T-cell (primary cell): ENCODE measurements around the gene C9orf50. TPM values are rescaled to one million over a fixed set of nuclear protein-coding genes. Genes with fewer than 3 reads are reported as not detected.

Experiments used
- ATAC-seq, 4 experiments: fragments of 200-7000 bp in 3 of 4; fragments of 150-1000 bp in 1 of 4; cut with Tn5 transposase; replicated peaks in 1 of 4; 1 replicate in 3 of 4; 2 replicates in 1 of 4; pipeline ENCODE4 v1.10.0; 2021; ENCODE audit warnings: moderate library complexity in 3 of 4, mild to moderate bottlenecking in 2 of 4, moderate number of reproducible peaks in 1 of 4
- CTCF ChIA-PET, 2 donors: fragments of 300-600 bp; sonication (Branson Sonifier 250); formaldehyde crosslinking; loops; one replicate each; lab custom pipeline; 2022; ENCODE audit warnings: antibody characterized with exemption in 2 of 2; lab: Charles Lee
- POLR2A ChIA-PET, 2 donors: fragments of 300-600 bp; sonication (Branson Sonifier 250); formaldehyde crosslinking; loops; one replicate each; lab custom pipeline; 2022; ENCODE audit warnings: antibody characterized with exemption in 2 of 2; lab: Charles Lee
- DNase-seq, 35 experiments: peaks; one replicate each; pipeline versions ENCODE4 v3.0.0 to v3.0.0-alpha.2; 2013 to 2023
- H3K27ac ChIP-seq: one replicate; pipeline ENCODE4 v1.5.1; 2013; ENCODE audit warnings: low read length
- H3K27me3 ChIP-seq, 2 experiments: replicated peaks in 1 of 2; 1 replicate in 1 of 2; 2 replicates in 1 of 2; pipeline versions ENCODE4 v1.6.1 to v1.7.0; 2013; ENCODE audit warnings: low read length in 1 of 2, mixed read lengths in 1 of 2; ENCODE audit not compliant: control insufficient read depth in 2 of 2, insufficient read depth in 2 of 2; ENCODE audit errors: extremely low read depth in 1 of 2
- H3K36me3 ChIP-seq, 2 donors: 1 replicate in 1 of 2; 2 replicates in 1 of 2; pipeline versions ENCODE4 v1.6.1 to v1.7.0; 2013; ENCODE audit warnings: low read length in 1 of 2; ENCODE audit not compliant: control insufficient read depth in 2 of 2, insufficient read depth in 1 of 2; ENCODE audit errors: extremely low read depth in 1 of 2
- H3K4me1 ChIP-seq, 2 experiments: 1 replicate in 1 of 2; 2 replicates in 1 of 2; pipeline versions ENCODE4 v1.6.1 to v1.7.0; 2013; ENCODE audit warnings: low read length in 2 of 2, mixed read lengths in 1 of 2; ENCODE audit not compliant: insufficient read depth in 2 of 2, control insufficient read depth in 1 of 2; ENCODE audit errors: extremely low read depth in 1 of 2
- H3K4me3 ChIP-seq, 2 donors: 1 replicate in 1 of 2; 2 replicates in 1 of 2; pipeline versions ENCODE4 v1.5.1 to v1.7.0; 2013; ENCODE audit warnings: mild to moderate bottlenecking in 2 of 2, low read length in 1 of 2, moderate library complexity in 1 of 2; ENCODE audit not compliant: control insufficient read depth in 1 of 2; ENCODE audit errors: extremely low read depth in 1 of 2
- H3K9me3 ChIP-seq: 2 replicates; pipeline ENCODE4 v1.7.0; 2013
- H3K27ac Mint-ChIP-seq, 2 donors: one replicate each; pipeline ENCODE4 v1.8.0; 2020 to 2021; ENCODE audit warnings: mild to moderate bottlenecking in 2 of 2, mixed read lengths in 2 of 2
- H3K27me3 Mint-ChIP-seq, 2 donors: one replicate each; pipeline ENCODE4 v1.8.0; 2021 to 2022; ENCODE audit warnings: mixed read lengths in 2 of 2
- H3K36me3 Mint-ChIP-seq: one replicate; pipeline ENCODE4 v1.8.0; 2021; ENCODE audit warnings: mixed read lengths
- H3K4me1 Mint-ChIP-seq, 3 donors: one replicate each; pipeline ENCODE4 v1.8.0; 2020 to 2022; ENCODE audit warnings: mixed read lengths in 3 of 3, mild to moderate bottlenecking in 1 of 3
- H3K4me3 Mint-ChIP-seq, 3 donors: one replicate each; pipeline ENCODE4 v1.8.0; 2020 to 2022; ENCODE audit warnings: mild to moderate bottlenecking in 3 of 3, mixed read lengths in 3 of 3, moderate library complexity in 3 of 3
- H3K9me3 Mint-ChIP-seq, 3 donors: one replicate each; pipeline ENCODE4 v1.8.0; 2020 to 2022; ENCODE audit warnings: mixed read lengths in 3 of 3
- WGBS: methylation state at CpG from one replicate; pipeline ENCODE4 v1.1.5; 2013; ENCODE audit warnings: missing lambda C conversion rate; ENCODE audit not compliant: insufficient coverage; 5-methylcytosine and 5-hydroxymethylcytosine counted together
- total RNA-seq, 35 experiments: library from RNA in 6 of 35; stranded (reverse) in 6 of 35; fragments of 120-200 nt in 1 of 35; gene quantifications; one replicate each; pipeline versions ENCODE4 v1.2.1 to v1.2.4 and lab custom pipeline; 2013 to 2026

The C9orf50 gene
- total RNA-seq, 5 donors from 2014 or later (not counting 1 experiment from before 2014, with no cell fraction given), result not detected

DNA sequence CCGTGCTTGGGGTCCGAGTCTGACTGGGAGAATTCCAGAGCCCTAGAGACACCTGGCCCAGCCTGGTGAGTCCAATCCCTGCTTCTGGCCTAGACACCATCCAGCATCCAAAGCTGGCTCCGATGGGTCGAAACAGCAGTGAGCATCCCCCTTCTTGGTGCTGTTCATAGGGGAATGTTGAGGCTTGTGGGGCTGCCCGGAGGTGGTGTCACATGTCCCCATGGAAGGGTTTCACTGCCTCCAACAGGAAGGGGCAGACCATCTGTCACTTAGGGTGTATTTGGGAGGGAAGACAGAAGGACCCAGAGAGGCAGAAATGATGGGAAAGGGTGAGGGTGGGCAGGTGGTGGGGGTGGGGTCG lies 13.9 kb downstream of the C9orf50 start:
- Histone ChIP-seq H3K36me3 (no peaks in the 10 kb centered on the region), H3K4me3 (no peak overlapping the region), H3K27me3 (peaks cover 0 to 18% of the 10 kb centered on the region in 2 experiments), H3K27ac (peak overlapping the region; percentile 10), H3K9me3 (no peaks in the 10 kb centered on the region), H3K4me1 (peaks cover 21 to 65% of the 10 kb centered on the region in 2 experiments)
- DNase-seq, result no peak
- Mint-ChIP-seq H3K9me3 (no peaks in the 10 kb centered on the region), H3K4me1 (peaks cover 42 to 55% (median 44%) of the 10 kb centered on the region in 3 donors), H3K27ac (peak overlapping the region; percentile 76 to 82), H3K36me3 (no peaks in the 10 kb centered on the region), H3K27me3 (no peaks in the 10 kb centered on the region), H3K4me3 (peak overlapping the region in 1 of 3 donors; percentile 19)
- 86% methylated on average over 4 of the region's 6 CpGs for WGBS
- ATAC-seq, result no peak
- CTCF ChIA-PET, result interaction anchor here (0.6 to 1.5 kb wide), 2 partner anchors 11 to 464 kb away, joined by 3 to 5 read pairs; no protein-coding TSS in a partner anchor
- POLR2A ChIA-PET, result no interaction called here

GRCh38 chr9:129606161-129607026 lies 14.5 kb downstream of the C9orf50 start:
- H3K36me3 ChIP-seq, result no peaks in the 10 kb centered on the region
- Mint-ChIP-seq H3K4me1 (peaks cover 42 to 55% (median 44%) of the 10 kb centered on the region in 3 donors), H3K27ac (peak overlapping the region in 1 of 2 donors; percentile 48), H3K36me3 (no peaks in the 10 kb centered on the region), H3K4me3 (no peak overlapping the region), H3K9me3 (no peaks in the 10 kb centered on the region), H3K27me3 (no peaks in the 10 kb centered on the region)
- H3K27ac ChIP-seq, result peak overlapping the region; percentile 10
- no peak for DNase-seq
- H3K27me3 ChIP-seq, result peaks cover 0 to 13% of the 10 kb centered on the region in 2 experiments
- H3K9me3 ChIP-seq, result no peaks in the 10 kb centered on the region
- no peak for ATAC-seq
- ChIA-PET POLR2A (interaction anchor here in 1 of 2 donors (0.5 kb wide), 1 partner anchor 385 kb away, joined by 4 read pairs; no protein-coding TSS in a partner anchor), CTCF (interaction anchor here (0.6 to 1.5 kb wide), 3 partner anchors 10 to 475 kb away, joined by 3 to 5 read pairs (median 3); no protein-coding TSS in a partner anchor)
- no peak overlapping the region for H3K4me3 ChIP-seq
- H3K4me1 ChIP-seq, result peaks cover 21 to 65% of the 10 kb centered on the region in 2 experiments
- 95% methylated on average over 13 of the region's 15 CpGs for WGBS

DNA sequence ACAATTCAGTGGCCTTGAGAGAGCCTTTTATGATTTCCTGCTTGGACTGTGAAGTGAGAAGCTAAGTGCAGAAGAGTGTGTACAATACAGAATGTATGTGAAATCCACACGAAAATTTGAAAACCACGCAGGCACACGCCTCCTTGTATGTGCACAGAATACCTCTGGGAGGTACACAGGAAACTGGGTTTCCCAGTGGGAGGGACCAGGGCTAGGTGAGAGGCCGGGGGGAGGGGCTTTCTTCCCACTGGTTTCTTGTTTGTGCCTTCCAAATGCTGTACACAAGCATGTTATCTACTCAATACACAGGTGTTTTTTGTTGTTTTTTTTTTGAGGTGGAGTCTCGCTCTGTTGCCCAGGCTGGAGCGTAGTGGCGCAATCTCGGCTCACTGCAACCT lies 16.1 kb downstream of the C9orf50 start:
- no peaks in the 10 kb centered on the region for H3K9me3 Mint-ChIP-seq
- no peaks in the 10 kb centered on the region for H3K9me3 ChIP-seq
- H3K36me3 ChIP-seq, result no peaks in the 10 kb centered on the region
- POLR2A ChIA-PET, result no interaction called here
- H3K27me3 ChIP-seq, result peaks cover 0 to 8% of the 10 kb centered on the region in 2 experiments
- H3K4me3 ChIP-seq, result no peak overlapping the region
- peaks cover 32 to 48% (median 36%) of the 10 kb centered on the region in 3 donors for H3K4me1 Mint-ChIP-seq
- no peak overlapping the region for H3K27ac ChIP-seq
- H3K27ac Mint-ChIP-seq, result peak overlapping the region; percentile 76 to 86
- CTCF ChIA-PET, result interaction anchor here in 1 of 2 donors (0.7 kb wide), 2 partner anchors 432 to 461 kb away, joined by 3 to 9 read pairs; no protein-coding TSS in a partner anchor
- WGBS, result 0% methylated on average over 1 of the region's 8 CpGs
- ATAC-seq (peak in 1 of 4 experiments; percentile 23), DNase-seq (peak in 1 of 35 experiments; percentile 44)
- no peaks in the 10 kb centered on the region for H3K27me3 Mint-ChIP-seq
- no peak overlapping the region for H3K4me3 Mint-ChIP-seq
- H3K4me1 ChIP-seq, result peaks cover 15 to 54% of the 10 kb centered on the region in 2 experiments
- no peaks in the 10 kb centered on the region for H3K36me3 Mint-ChIP-seq

- Mint-ChIP-seq H3K27me3 (no peaks in the 10 kb centered on the region), H3K4me3 (no peak overlapping the region), H3K9me3 (no peaks in the 10 kb centered on the region), H3K36me3 (no peaks in the 10 kb centered on the region), H3K4me1 (peaks cover 28 to 44% (median 33%) of the 10 kb centered on the region in 3 donors), H3K27ac (peak overlapping the region in 1 of 2 donors; percentile 86)
- Histone ChIP-seq H3K4me1 (peaks cover 15 to 48% of the 10 kb centered on the region in 2 experiments), H3K27ac (no peak overlapping the region), H3K4me3 (no peak overlapping the region), H3K27me3 (peaks cover 0 to 8% of the 10 kb centered on the region in 2 experiments), H3K36me3 (no peaks in the 10 kb centered on the region), H3K9me3 (no peaks in the 10 kb centered on the region)
- ATAC-seq (no peak), DNase-seq (no peak)
- ChIA-PET CTCF (interaction anchor here in 1 of 2 donors (0.7 kb wide), 1 partner anchor 461 kb away, joined by 3 read pairs; no protein-coding TSS in a partner anchor), POLR2A (no interaction called here)
- whole genome bisulfite sequencing, result 84% methylated on average over 9 of the region's 12 CpGs
These were observed 16.7 kb downstream of the C9orf50 start for GRCh38 chr9:129604056-129604765.

- H3K4me1 ChIP-seq, result peaks cover 14 to 46% of the 10 kb centered on the region in 2 experiments
- Mint-ChIP-seq H3K4me3 (no peak overlapping the region), H3K4me1 (peaks cover 29 to 41% (median 36%) of the 10 kb centered on the region in 3 donors), H3K36me3 (no peaks in the 10 kb centered on the region), H3K27me3 (peaks cover 3 to 10% of the 10 kb centered on the region in 2 donors), H3K9me3 (no peaks in the 10 kb centered on the region), H3K27ac (peak overlapping the region; percentile 31 to 58)
- no peaks in the 10 kb centered on the region for H3K36me3 ChIP-seq
- DNase-seq, result peak in 1 of 35 experiments; percentile 29
- WGBS, result 75% methylated on average over 4 of the region's 10 CpGs
- POLR2A ChIA-PET, result no interaction called here
- no peak overlapping the region for H3K27ac ChIP-seq
- H3K9me3 ChIP-seq, result no peaks in the 10 kb centered on the region
- CTCF ChIA-PET, result no interaction called here
- no peak for ATAC-seq
- peaks cover 0 to 20% of the 10 kb centered on the region in 2 experiments for H3K27me3 ChIP-seq
- no peak overlapping the region for H3K4me3 ChIP-seq
These were observed 18.1 kb downstream of the C9orf50 start for GRCh38 chr9:129602598-129603415.
